SU-DHL-6 (cell line): ENCODE results near the gene UBB.
A peak's percentile ranks its signal among the peaks of the same experiment; 100 is the strongest.

Source experiments
- H2AFZ ChIP-seq: fragments of 200-600 bp; sonication (generic); 2 replicates; pipeline ENCODE4 v1.6.1; 2014; ENCODE audit warnings: low read depth, mild to moderate bottlenecking, moderate library complexity, mixed read lengths, antibody characterized with exemption, low read length; ENCODE audit not compliant: severe bottlenecking
- H3F3A ChIP-seq: fragments of 200-600 bp; shearing (Covaris generic); 2 replicates; pipeline ENCODE4 v1.6.0; 2016; ENCODE audit warnings: antibody characterized with exemption, mild to moderate bottlenecking; ENCODE audit not compliant: insufficient read depth
- H3K27ac ChIP-seq: fragments of 200-600 bp; sonication (generic); 2 replicates; pipeline ENCODE4 v1.5.1; 2016; ENCODE audit warnings: low read depth, mild to moderate bottlenecking, low read length, moderate library complexity, mixed read lengths
- H3K27me3 ChIP-seq: fragments of 200-600 bp; sonication (generic), shearing (Covaris generic); 2 replicates; pipeline ENCODE4 v1.6.0; 2014; ENCODE audit warnings: mild to moderate bottlenecking, low read length
- H3K36me3 ChIP-seq: fragments of 200-600 bp; sonication (generic); 2 replicates; pipeline ENCODE4 v1.6.1; 2014; ENCODE audit warnings: mild to moderate bottlenecking, low read length, mixed read lengths
- H3K4me2 ChIP-seq: fragments of 300-600, 200-600 bp; shearing (Covaris generic), sonication (generic); 2 replicates; pipeline ENCODE4 v1.6.0; 2014; ENCODE audit warnings: low read length, low read depth, mild to moderate bottlenecking; ENCODE audit not compliant: poor library complexity, severe bottlenecking
- H3K4me3 ChIP-seq: fragments of 200-600 bp; sonication (generic); 2 replicates; pipeline ENCODE4 v1.5.1; 2014; ENCODE audit warnings: antibody characterized with exemption, low read length, mild to moderate bottlenecking, mixed read lengths; ENCODE audit not compliant: insufficient read depth, poor library complexity, severe bottlenecking
- H3K79me2 ChIP-seq: fragments of 200-600 bp; sonication (generic); 2 replicates; pipeline ENCODE4 v1.6.1; 2014; ENCODE audit warnings: mild to moderate bottlenecking, low read length, moderate library complexity; ENCODE audit not compliant: insufficient read depth
- H3K9ac ChIP-seq: fragments of 200-600 bp; sonication (generic); 2 replicates; pipeline ENCODE4 v1.7.0; 2014; ENCODE audit warnings: mild to moderate bottlenecking, low read length
- H3K9me2 ChIP-seq: fragments of 200-600 bp; sonication (generic); replicated peaks from 2 replicates; pipeline ENCODE4 v1.6.1; 2014; ENCODE audit warnings: low read length; ENCODE audit not compliant: insufficient read depth
- H3K9me3 ChIP-seq: fragments of 200-600 bp; sonication (generic); 2 replicates; pipeline ENCODE4 v1.6.1; 2014; ENCODE audit warnings: low read length, mixed read lengths; ENCODE audit not compliant: insufficient read depth
- H4K20me1 ChIP-seq: fragments of 200-600 bp; sonication (generic); 2 replicates; pipeline ENCODE4 v1.6.1; 2014; ENCODE audit warnings: low read depth, mild to moderate bottlenecking, antibody characterized with exemption, low read length, moderate library complexity, mixed read lengths
- EZH2phosphoT487 ChIP-seq: fragments of 200-600 bp; sonication (generic), shearing (Covaris generic); conservative IDR thresholded peaks from 2 replicates; pipeline ENCODE4 v1.6.1; 2018; ENCODE audit warnings: mild to moderate bottlenecking, antibody characterized with exemption, low read length, moderate library complexity, mixed read lengths
- TF ChIP-seq, protein P1 (sequence below): fragments of 200-600 bp; sonication (generic); IDR thresholded peaks from one replicate; pipeline ENCODE4 v1.5.1; 2017; ENCODE audit warnings: antibody characterized with exemption, mild to moderate bottlenecking, low read length, moderate library complexity; ENCODE audit not compliant: insufficient read depth, poor library complexity, severe bottlenecking

The UBB gene

DNA sequence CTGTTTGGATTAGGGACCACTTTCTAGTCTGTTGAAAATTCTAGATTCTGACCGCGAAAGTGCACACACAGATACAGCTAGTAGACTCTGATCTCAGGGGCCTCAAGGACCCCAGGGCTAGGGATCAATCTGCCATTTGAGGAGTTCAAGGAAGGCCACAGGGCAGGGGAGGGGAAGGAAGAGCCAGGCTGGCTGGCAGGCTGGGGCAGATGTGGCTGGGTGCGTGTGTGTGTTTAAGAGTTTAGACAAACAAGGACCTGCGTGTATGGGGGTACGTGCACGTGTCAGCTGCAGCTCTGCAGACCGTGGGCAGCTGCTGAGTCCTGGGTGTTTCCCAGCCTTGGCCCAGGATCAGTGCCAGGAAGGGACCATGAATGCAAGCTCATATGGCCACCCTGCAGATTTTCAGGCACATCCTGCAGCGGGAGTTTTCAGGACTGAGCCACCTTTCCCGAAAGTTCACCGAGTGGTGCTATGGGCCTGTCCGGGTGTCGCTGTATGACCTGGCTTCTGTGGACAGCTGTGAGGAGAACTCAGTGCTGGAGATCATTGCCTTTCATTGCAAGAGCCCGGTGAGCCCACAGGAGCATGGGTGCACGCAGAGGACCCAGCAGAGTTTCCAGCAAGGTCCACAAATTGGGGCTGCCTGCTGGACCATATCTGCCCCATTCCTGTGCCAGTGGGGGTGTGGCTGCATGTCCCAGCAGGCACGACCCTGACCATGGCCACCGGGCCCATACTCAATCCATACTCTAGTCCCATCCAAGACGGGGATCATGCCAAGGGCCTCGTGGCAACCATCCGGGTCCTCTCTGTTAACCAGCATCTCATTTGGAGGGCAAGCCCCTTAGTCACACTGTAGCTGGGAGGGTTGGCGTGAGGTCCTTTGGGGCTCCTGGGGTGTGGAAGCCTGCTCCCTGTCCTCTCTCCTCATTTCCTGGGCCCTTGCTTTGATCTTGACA is 45.1 kb downstream of the UBB start:
- no peak for TF ChIP-seq EZH2phosphoT487
- TF ChIP-seq, protein P1, sequence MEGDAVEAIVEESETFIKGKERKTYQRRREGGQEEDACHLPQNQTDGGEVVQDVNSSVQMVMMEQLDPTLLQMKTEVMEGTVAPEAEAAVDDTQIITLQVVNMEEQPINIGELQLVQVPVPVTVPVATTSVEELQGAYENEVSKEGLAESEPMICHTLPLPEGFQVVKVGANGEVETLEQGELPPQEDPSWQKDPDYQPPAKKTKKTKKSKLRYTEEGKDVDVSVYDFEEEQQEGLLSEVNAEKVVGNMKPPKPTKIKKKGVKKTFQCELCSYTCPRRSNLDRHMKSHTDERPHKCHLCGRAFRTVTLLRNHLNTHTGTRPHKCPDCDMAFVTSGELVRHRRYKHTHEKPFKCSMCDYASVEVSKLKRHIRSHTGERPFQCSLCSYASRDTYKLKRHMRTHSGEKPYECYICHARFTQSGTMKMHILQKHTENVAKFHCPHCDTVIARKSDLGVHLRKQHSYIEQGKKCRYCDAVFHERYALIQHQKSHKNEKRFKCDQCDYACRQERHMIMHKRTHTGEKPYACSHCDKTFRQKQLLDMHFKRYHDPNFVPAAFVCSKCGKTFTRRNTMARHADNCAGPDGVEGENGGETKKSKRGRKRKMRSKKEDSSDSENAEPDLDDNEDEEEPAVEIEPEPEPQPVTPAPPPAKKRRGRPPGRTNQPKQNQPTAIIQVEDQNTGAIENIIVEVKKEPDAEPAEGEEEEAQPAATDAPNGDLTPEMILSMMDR = no peak
- no peak overlapping the region for H3K27ac ChIP-seq
- no peaks in the 10 kb centered on the region for H3K9me2 ChIP-seq

GRCh38 chr17:16427020-16427419 is 46.1 kb downstream of the UBB start:
- H2AFZ ChIP-seq = no peak overlapping the region

More for the DNA sequence above, 45.1 kb downstream of the UBB start:
- Histone ChIP-seq H3K9me3 (no peaks in the 10 kb centered on the region), H2AFZ (no peak overlapping the region), H3K79me2 (no peaks in the 10 kb centered on the region), H3K36me3 (no peaks in the 10 kb centered on the region), H3K4me3 (no peak overlapping the region), H4K20me1 (no peaks in the 10 kb centered on the region), H3K27me3 (no peaks in the 10 kb centered on the region), H3K9ac (no peak overlapping the region), H3F3A (no peaks in the 10 kb centered on the region), H3K4me2 (no peak overlapping the region)

DNA sequence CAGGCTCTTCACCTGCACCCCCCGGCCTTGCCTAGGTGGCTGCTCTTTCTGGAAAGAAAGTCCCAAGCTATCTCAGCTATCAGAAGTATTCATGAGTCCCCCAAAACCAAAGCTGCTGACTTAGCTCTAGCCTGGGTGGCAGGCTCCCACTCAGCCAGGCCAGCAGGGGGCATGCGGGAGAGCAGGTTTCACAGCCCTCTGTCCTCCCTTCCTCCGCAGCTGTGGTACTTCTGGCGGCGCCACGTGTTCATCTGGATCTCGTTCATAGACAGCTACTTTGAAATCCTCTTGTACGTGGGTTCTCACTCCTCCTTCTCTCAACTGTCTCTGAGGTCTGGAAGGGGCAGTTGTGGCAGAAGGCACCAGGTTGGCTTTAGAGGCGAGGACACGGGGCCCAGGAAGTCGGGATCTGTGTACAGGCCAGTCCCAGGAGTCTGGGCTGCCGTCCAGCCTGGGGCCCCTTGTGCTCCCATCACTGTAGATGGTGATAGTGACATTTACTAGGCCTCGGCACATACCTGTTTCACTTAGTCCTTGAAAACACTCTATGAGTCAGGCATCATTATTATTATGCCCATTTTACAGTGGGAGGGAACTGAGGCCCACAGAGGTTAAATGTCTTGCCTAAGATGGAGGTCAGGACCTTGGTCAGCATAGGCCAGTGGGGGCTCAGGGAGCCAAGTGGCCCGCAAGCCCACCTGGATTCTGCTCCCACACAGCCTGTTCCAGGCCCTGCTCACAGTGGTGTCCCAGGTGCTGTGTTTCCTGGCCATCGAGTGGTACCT is 47.4 kb downstream of the UBB start:
- no peaks in the 10 kb centered on the region for H3K79me2 ChIP-seq
- no peak overlapping the region for H3K27ac ChIP-seq
- peak overlapping the region; percentile 13; the same call in 1 of the 2 replicates for H3K9ac ChIP-seq
- no peaks in the 10 kb centered on the region for H3K36me3 ChIP-seq
- no peak overlapping the region for H3K4me3 ChIP-seq
- no peaks in the 10 kb centered on the region for H3F3A ChIP-seq
- H3K9me2 ChIP-seq = no peaks in the 10 kb centered on the region
- peak overlapping the region; percentile 97 for H2AFZ ChIP-seq
- no peak overlapping the region for H3K4me2 ChIP-seq
- H3K9me3 ChIP-seq = no peaks in the 10 kb centered on the region
- H3K27me3 ChIP-seq = no peaks in the 10 kb centered on the region
- TF ChIP-seq EZH2phosphoT487 = no peak
- TF ChIP-seq, protein P1 = peak; percentile 86
- H4K20me1 ChIP-seq = no peaks in the 10 kb centered on the region

More at GRCh38 chr17:16427020-16427419, 46.1 kb downstream of the UBB start:
- TF ChIP-seq EZH2phosphoT487 = no peak
- TF ChIP-seq, protein P1 = no peak
- H3K4me2 ChIP-seq = no peak overlapping the region
- H3K27me3 ChIP-seq = no peaks in the 10 kb centered on the region
- no peaks in the 10 kb centered on the region for H3K79me2 ChIP-seq
- H3F3A ChIP-seq = no peaks in the 10 kb centered on the region
- H3K27ac ChIP-seq = no peak overlapping the region
- H3K4me3 ChIP-seq = no peak overlapping the region
- no peaks in the 10 kb centered on the region for H3K36me3 ChIP-seq
- no peaks in the 10 kb centered on the region for H3K9me3 ChIP-seq
- H3K9me2 ChIP-seq = no peaks in the 10 kb centered on the region
- H3K9ac ChIP-seq = no peak overlapping the region
- no peaks in the 10 kb centered on the region for H4K20me1 ChIP-seq
